DND-41 (cell line): ENCODE results near the gene OCA2.

Experiments used
- ATAC-seq: fragments of 200-7000 bp; cut with Tn5 transposase; 3 replicates; pipeline ENCODE4 v1.9.1; 2021; ENCODE audit warnings: low read depth; ENCODE audit not compliant: insufficient read depth
- DNase-seq: peaks from one replicate; pipeline ENCODE4 v3.0.0-alpha.2; 2020
- H2AFZ ChIP-seq: 2 replicates; pipeline ENCODE4 v1.6.0; 2012; ENCODE audit warnings: low read depth, low read length
- H3K27ac ChIP-seq: 2 replicates; pipeline ENCODE4 v1.5.1; 2012; ENCODE audit warnings: low read length, inconsistent platforms
- H3K27me3 ChIP-seq: fragments of 200-600 bp; sonication (generic); 2 replicates; pipeline ENCODE4 v1.6.0; 2012; ENCODE audit warnings: low read length, mild to moderate bottlenecking, inconsistent platforms; ENCODE audit not compliant: insufficient read depth, poor library complexity
- H3K36me3 ChIP-seq: 2 replicates; pipeline ENCODE4 v1.5.1; 2012; ENCODE audit warnings: low read length, inconsistent platforms; ENCODE audit not compliant: insufficient read depth
- H3K4me1 ChIP-seq: 2 replicates; pipeline ENCODE4 v1.5.1; 2012; ENCODE audit warnings: mild to moderate bottlenecking, low read length; ENCODE audit not compliant: insufficient read depth
- H3K4me2 ChIP-seq: 2 replicates; pipeline ENCODE4 v1.6.0; 2012; ENCODE audit warnings: mild to moderate bottlenecking, moderate library complexity, low read length, inconsistent platforms; ENCODE audit not compliant: insufficient read depth
- H3K4me3 ChIP-seq, 2 experiments: fragments of 200-600 bp in 1 of 2; shearing (Covaris generic) in 1 of 2; 2 replicates each; pipeline ENCODE4 v1.5.1; 2012 to 2016; ENCODE audit warnings: inconsistent platforms in 2 of 2, low read length in 2 of 2, mild to moderate bottlenecking in 2 of 2, low read depth in 1 of 2, moderate library complexity in 1 of 2
- H3K79me2 ChIP-seq: 2 replicates; pipeline ENCODE4 v1.6.0; 2012; ENCODE audit warnings: low read length, inconsistent platforms; ENCODE audit not compliant: insufficient read depth
- H3K9ac ChIP-seq: 2 replicates; pipeline ENCODE4 v1.6.0; 2012; ENCODE audit warnings: low read depth, mild to moderate bottlenecking, inconsistent platforms, low read length, moderate library complexity
- H3K9me3 ChIP-seq: 2 replicates; pipeline ENCODE4 v1.5.1; 2012; ENCODE audit warnings: low read length, moderate library complexity, mild to moderate bottlenecking, inconsistent platforms; ENCODE audit not compliant: insufficient read depth, severe bottlenecking
- H4K20me1 ChIP-seq: 2 replicates; pipeline ENCODE4 v1.6.0; 2012; ENCODE audit warnings: low read length; ENCODE audit not compliant: insufficient read depth
- EZH2 ChIP-seq: IDR thresholded peaks from 3 replicates; pipeline ENCODE4 v1.6.1; 2012; ENCODE audit warnings: borderline replicate concordance, low read depth, mild to moderate bottlenecking, moderate library complexity, low read length, inconsistent platforms; ENCODE audit not compliant: severe bottlenecking
- TF ChIP-seq, protein P1 (sequence below): IDR thresholded peaks from 2 replicates; pipeline ENCODE4 v1.5.1; 2012; ENCODE audit warnings: borderline replicate concordance, low read length, moderate library complexity, mild to moderate bottlenecking; ENCODE audit not compliant: poor library complexity, severe bottlenecking; ENCODE audit errors: extremely low read depth

Gene OCA2

GRCh38 chr15:27873828-27874227 is 225.3 kb downstream of the OCA2 start:
- Histone ChIP-seq H3K27ac (no peak overlapping the region), H3K9me3 (no peaks in the 10 kb centered on the region), H2AFZ (no peak overlapping the region), H3K36me3 (no peaks in the 10 kb centered on the region), H3K9ac (no peak overlapping the region), H3K79me2 (no peaks in the 10 kb centered on the region), H3K4me2 (no peak overlapping the region), H3K4me3 (no peak overlapping the region), H3K4me1 (no peaks in the 10 kb centered on the region), H3K27me3 (no peaks in the 10 kb centered on the region), H4K20me1 (no peaks in the 10 kb centered on the region)
- DNase-seq: no peak
- no peak for ATAC-seq
- no peak for TF ChIP-seq EZH2
- TF ChIP-seq, protein P1, sequence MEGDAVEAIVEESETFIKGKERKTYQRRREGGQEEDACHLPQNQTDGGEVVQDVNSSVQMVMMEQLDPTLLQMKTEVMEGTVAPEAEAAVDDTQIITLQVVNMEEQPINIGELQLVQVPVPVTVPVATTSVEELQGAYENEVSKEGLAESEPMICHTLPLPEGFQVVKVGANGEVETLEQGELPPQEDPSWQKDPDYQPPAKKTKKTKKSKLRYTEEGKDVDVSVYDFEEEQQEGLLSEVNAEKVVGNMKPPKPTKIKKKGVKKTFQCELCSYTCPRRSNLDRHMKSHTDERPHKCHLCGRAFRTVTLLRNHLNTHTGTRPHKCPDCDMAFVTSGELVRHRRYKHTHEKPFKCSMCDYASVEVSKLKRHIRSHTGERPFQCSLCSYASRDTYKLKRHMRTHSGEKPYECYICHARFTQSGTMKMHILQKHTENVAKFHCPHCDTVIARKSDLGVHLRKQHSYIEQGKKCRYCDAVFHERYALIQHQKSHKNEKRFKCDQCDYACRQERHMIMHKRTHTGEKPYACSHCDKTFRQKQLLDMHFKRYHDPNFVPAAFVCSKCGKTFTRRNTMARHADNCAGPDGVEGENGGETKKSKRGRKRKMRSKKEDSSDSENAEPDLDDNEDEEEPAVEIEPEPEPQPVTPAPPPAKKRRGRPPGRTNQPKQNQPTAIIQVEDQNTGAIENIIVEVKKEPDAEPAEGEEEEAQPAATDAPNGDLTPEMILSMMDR: no peak

DNA sequence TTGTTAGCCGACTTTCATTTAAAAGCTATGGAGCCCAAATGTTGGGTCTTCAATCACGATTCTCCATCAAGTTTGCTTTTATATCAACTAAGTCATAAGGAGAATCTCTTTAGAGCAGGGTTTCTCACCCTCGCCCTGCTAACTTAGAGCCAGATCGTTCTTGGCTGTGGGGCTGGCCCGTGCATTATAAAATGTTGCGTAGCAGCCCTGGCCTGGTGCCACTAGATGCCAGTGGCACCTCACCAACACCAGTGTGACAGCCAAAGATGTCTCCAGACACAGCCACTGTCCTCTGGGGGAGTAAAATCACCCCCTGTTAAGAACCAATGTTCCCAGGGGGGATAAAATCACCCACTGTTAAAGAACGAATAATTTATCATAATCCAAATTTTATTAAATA is 226.1 kb downstream of the OCA2 start:
- H3K36me3 ChIP-seq: no peaks in the 10 kb centered on the region
- DNase-seq: no peak
- no peak overlapping the region for H2AFZ ChIP-seq
- no peaks in the 10 kb centered on the region for H3K79me2 ChIP-seq
- H3K4me2 ChIP-seq: no peak overlapping the region
- H4K20me1 ChIP-seq: no peaks in the 10 kb centered on the region
- no peaks in the 10 kb centered on the region for H3K9me3 ChIP-seq
- no peak overlapping the region for H3K4me3 ChIP-seq
- H3K9ac ChIP-seq: no peak overlapping the region
- no peaks in the 10 kb centered on the region for H3K27me3 ChIP-seq
- TF ChIP-seq, protein P1: no peak
- no peak for TF ChIP-seq EZH2
- no peak overlapping the region for H3K27ac ChIP-seq
- no peaks in the 10 kb centered on the region for H3K4me1 ChIP-seq
- no peak for ATAC-seq

- no peak overlapping the region for H3K27ac ChIP-seq
- no peak for ATAC-seq
- no peaks in the 10 kb centered on the region for H3K27me3 ChIP-seq
- H3K4me2 ChIP-seq: no peak overlapping the region
- TF ChIP-seq, protein P1: no peak
- no peak for TF ChIP-seq EZH2
- H3K4me1 ChIP-seq: no peaks in the 10 kb centered on the region
- H4K20me1 ChIP-seq: no peaks in the 10 kb centered on the region
- no peak overlapping the region for H3K4me3 ChIP-seq
- DNase-seq: no peak
- H2AFZ ChIP-seq: no peak overlapping the region
- H3K9ac ChIP-seq: no peak overlapping the region
- no peaks in the 10 kb centered on the region for H3K79me2 ChIP-seq
- no peaks in the 10 kb centered on the region for H3K36me3 ChIP-seq
- no peaks in the 10 kb centered on the region for H3K9me3 ChIP-seq
These were observed 226.8 kb downstream of the OCA2 start for GRCh38 chr15:27872355-27872754.

GRCh38 chr15:27871902-27872260 is 227.2 kb downstream of the OCA2 start:
- no peak overlapping the region for H3K4me3 ChIP-seq
- no peak overlapping the region for H3K27ac ChIP-seq
- no peaks in the 10 kb centered on the region for H4K20me1 ChIP-seq
- no peaks in the 10 kb centered on the region for H3K27me3 ChIP-seq
- no peak overlapping the region for H3K4me2 ChIP-seq
- ATAC-seq (no peak), DNase-seq (no peak)
- H3K9me3 ChIP-seq: no peaks in the 10 kb centered on the region
- no peak overlapping the region for H3K9ac ChIP-seq
- no peaks in the 10 kb centered on the region for H3K4me1 ChIP-seq
- no peaks in the 10 kb centered on the region for H3K79me2 ChIP-seq
- no peak for TF ChIP-seq EZH2
- TF ChIP-seq, protein P1: no peak
- H2AFZ ChIP-seq: no peak overlapping the region
- H3K36me3 ChIP-seq: no peaks in the 10 kb centered on the region
